Fibroblast of villous mesenchyme (primary cell): Measurements from ENCODE around the gene IKZF4. TPM values are rescaled to one million over a fixed set of nuclear protein-coding genes. Genes with fewer than 3 reads are reported as not detected.

Source experiments
- DNase-seq: peaks from one replicate; pipeline ENCODE4 v3.0.0-alpha.2; 2010; ENCODE audit warnings: low read depth
- H3K4me3 ChIP-seq: 2 replicates; pipeline ENCODE4 v1.5.1; 2011; ENCODE audit warnings: low read depth, mild to moderate bottlenecking, low read length
- total RNA-seq: library from RNA; depleted of rRNA; stranded (reverse); fragments of >200 nt; gene quantifications from 2 replicates; pipeline ENCODE4 v1.2.3, GENCODE V29; 2012
- TF ChIP-seq, protein P1 (sequence below): IDR thresholded peaks from 2 replicates; pipeline ENCODE4 v1.5.1; 2012; ENCODE audit warnings: low read depth, mild to moderate bottlenecking, low read length; ENCODE audit not compliant: insufficient read depth

The IKZF4 gene
- total RNA-seq, 1 donor, result 1.3 TPM

DNA sequence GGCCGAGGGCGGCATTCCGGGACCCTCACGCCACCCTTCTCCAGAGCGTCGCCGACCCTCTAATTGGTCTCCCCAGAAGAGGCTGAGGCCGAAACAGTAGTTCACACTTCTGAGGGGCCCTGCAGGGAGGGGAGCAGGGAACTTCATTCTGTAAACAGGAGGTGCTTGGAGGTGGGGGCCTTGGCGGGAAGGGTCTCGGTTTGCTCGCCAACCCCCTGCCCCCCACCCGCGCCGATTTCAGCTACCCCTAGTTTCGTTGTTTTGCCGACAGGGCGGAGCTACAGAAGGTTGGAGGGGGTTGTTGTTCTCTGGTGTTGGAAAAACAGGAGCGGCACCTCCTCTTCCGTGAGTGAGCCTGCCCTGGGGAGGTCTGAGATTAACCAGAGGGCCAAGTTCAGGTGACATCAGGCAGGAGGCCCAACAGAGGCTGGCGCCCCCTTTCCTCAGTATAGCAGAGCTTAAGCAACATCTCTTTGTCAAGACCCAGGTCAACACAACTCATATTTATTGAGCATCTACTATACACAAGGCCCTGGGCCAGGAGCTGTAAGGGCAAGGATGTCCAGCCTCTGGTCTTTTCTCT, 59.8 kb downstream of the IKZF4 start:
- DNase-seq, result no peak
- H3K4me3 ChIP-seq, result peak overlapping the region; percentile 70
- TF ChIP-seq, protein P1, sequence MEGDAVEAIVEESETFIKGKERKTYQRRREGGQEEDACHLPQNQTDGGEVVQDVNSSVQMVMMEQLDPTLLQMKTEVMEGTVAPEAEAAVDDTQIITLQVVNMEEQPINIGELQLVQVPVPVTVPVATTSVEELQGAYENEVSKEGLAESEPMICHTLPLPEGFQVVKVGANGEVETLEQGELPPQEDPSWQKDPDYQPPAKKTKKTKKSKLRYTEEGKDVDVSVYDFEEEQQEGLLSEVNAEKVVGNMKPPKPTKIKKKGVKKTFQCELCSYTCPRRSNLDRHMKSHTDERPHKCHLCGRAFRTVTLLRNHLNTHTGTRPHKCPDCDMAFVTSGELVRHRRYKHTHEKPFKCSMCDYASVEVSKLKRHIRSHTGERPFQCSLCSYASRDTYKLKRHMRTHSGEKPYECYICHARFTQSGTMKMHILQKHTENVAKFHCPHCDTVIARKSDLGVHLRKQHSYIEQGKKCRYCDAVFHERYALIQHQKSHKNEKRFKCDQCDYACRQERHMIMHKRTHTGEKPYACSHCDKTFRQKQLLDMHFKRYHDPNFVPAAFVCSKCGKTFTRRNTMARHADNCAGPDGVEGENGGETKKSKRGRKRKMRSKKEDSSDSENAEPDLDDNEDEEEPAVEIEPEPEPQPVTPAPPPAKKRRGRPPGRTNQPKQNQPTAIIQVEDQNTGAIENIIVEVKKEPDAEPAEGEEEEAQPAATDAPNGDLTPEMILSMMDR, result no peak

- TF ChIP-seq, protein P1, result no peak
- no peak for DNase-seq
- no peak overlapping the region for H3K4me3 ChIP-seq
These were observed 60.8 kb downstream of the IKZF4 start for GRCh38 chr12:56081393-56082347.

- TF ChIP-seq, protein P1, result no peak
- no peak for DNase-seq
- H3K4me3 ChIP-seq, result no peak overlapping the region
These were observed 61.5 kb downstream of the IKZF4 start for GRCh38 chr12:56082382-56082781.

GRCh38 chr12:56082967-56083366, 62.1 kb downstream of the IKZF4 start:
- no peak overlapping the region for H3K4me3 ChIP-seq
- no peak for DNase-seq
- TF ChIP-seq, protein P1, result no peak

DNA sequence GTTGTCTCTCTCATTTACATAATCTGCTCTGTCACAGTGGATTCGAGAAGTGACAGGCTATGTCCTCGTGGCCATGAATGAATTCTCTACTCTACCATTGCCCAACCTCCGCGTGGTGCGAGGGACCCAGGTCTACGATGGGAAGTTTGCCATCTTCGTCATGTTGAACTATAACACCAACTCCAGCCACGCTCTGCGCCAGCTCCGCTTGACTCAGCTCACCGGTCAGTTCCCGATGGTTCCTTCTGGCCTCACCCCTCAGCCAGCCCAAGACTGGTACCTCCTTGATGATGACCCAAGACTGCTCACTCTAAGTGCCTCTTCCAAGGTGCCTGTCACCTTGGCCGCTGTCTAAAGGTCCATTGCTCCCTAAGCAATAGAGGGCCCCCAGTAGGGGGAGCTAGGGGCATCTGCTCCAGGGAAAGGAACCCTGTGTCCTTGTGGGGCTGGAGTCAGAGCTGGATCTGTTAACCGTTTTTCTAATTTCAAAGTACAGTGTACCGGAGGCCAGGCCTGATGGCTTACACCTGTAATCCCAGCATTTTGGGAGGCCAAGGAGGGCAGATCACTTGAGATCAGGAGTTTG, 64.2 kb downstream of the IKZF4 start:
- H3K4me3 ChIP-seq, result no peak overlapping the region
- TF ChIP-seq, protein P1, result peak; percentile 63
- DNase-seq, result peak; percentile 16

GRCh38 chr12:56086096-56086495, 65.3 kb downstream of the IKZF4 start:
- no peak for DNase-seq
- TF ChIP-seq, protein P1, result no peak

More at GRCh38 chr12:56086096-56086495, 65.3 kb downstream of the IKZF4 start:
- H3K4me3 ChIP-seq, result no peak overlapping the region
